Vagina (tissue), 2 donors: ENCODE results near the gene L1TD1. TPM values are rescaled to one million over a fixed set of nuclear protein-coding genes. Genes with fewer than 3 reads are reported as not detected.

ENCODE experiments used
- DNase-seq, 2 donors: peaks; one replicate each; pipeline ENCODE4 v3.0.0-alpha.2; 2017; ENCODE audit errors: extremely low spot score in 2 of 2
- H3K27ac ChIP-seq: fragments of 200-600 bp; sonication (generic); one replicate; pipeline ENCODE4 v1.5.1; 2019
- H3K27me3 ChIP-seq: fragments of 200-600 bp; sonication (generic); one replicate; pipeline ENCODE4 v1.5.1; 2019
- H3K36me3 ChIP-seq, 2 donors: fragments of 200-600 bp; sonication (generic); one replicate each; pipeline ENCODE4 v1.5.1; 2017 to 2019
- H3K4me1 ChIP-seq: fragments of 200-600 bp; sonication (generic); one replicate; pipeline ENCODE4 v1.5.1; 2019
- H3K4me3 ChIP-seq, 2 donors: fragments of 200-600 bp; sonication (generic); 1 replicate in 1 of 2; 2 replicates in 1 of 2; pipeline ENCODE4 v1.5.1; 2016 to 2019
- H3K9me3 ChIP-seq: fragments of 200-600 bp; sonication (generic); one replicate; pipeline ENCODE4 v1.5.1; 2019
- CTCF ChIP-seq, 3 experiments: fragments of 450-650 bp in 2 of 3; fragments of 200-600 bp in 1 of 3; sonication (generic) in 1 of 3; IDR thresholded peaks; one replicate each; pipeline ENCODE4 v1.5.1; 2017 to 2019; ENCODE audit warnings: antibody characterized with exemption in 3 of 3, mild to moderate bottlenecking in 2 of 3, moderate library complexity in 2 of 3
- POLR2A ChIP-seq, 2 donors: fragments of 450-650 bp; IDR thresholded peaks; one replicate each; pipeline ENCODE4 v1.6.1; 2017; ENCODE audit warnings: antibody characterized with exemption in 2 of 2, mild to moderate bottlenecking in 2 of 2, moderate library complexity in 2 of 2
- POLR2AphosphoS5 ChIP-seq, 2 donors: sonication (generic); formaldehyde crosslinking; IDR thresholded peaks; one replicate each; pipeline ENCODE4 v1.9.0; 2017; ENCODE audit warnings: antibody characterized with exemption in 2 of 2, mild to moderate bottlenecking in 2 of 2, low read depth in 1 of 2; ENCODE audit not compliant: insufficient read depth in 1 of 2
- intact Hi-C: fragments of 100-400 bp; cut with DNase I; formaldehyde crosslinking; loops from one replicate; pipeline ENCODE4 v1.15.1; 2023
- total RNA-seq: library from RNA; depleted of rRNA; stranded (reverse); fragments of >200 nt; gene quantifications from one replicate; pipeline ENCODE4 v1.2.3, GENCODE V29; 2016

L1TD1 gene
- total RNA-seq, 1 donor from 2014 or later, result not detected

- Histone ChIP-seq H3K36me3 (no peaks in the 10 kb centered on the region), H3K27ac (no peak overlapping the region), H3K4me3 (no peak overlapping the region), H3K9me3 (no peaks in the 10 kb centered on the region), H3K27me3 (no peaks in the 10 kb centered on the region), H3K4me1 (no peaks in the 10 kb centered on the region)
- intact Hi-C loops, result no loop called here
- TF ChIP-seq CTCF (IDR thresholded peaks at IDR 0.05) (no peak), POLR2AphosphoS5 (IDR thresholded peaks at IDR 0.05; ENCODE audit: insufficient read depth in 1 of 2, low read depth in 1 of 2) (no peak), POLR2A (IDR thresholded peaks at IDR 0.05) (no peak)
- DNase-seq, result no peak
Measured at GRCh38 chr1:62228883-62229187, 34.2 kb downstream of the L1TD1 start.

DNA sequence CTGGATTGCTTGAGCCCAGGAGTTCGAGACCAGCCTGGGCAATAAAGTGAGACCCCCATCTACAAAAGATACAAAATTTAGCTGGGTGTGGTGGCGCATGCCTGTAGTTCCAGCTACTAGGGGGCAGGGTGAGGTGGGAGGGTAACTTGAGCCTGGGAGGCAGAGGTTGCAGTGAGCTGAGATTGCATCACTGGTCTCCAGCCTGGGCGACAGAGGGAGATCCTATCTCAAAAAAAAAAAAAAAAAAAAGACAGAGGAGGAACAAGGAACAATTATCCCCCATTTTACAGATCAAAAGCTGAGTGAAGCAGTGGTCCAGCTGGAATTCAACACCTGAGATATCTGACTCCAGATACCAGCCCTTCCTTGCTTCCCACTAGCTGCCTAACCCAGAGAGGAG, 34.8 kb downstream of the L1TD1 start:
- Histone ChIP-seq H3K4me3 (no peak overlapping the region), H3K27ac (no peak overlapping the region), H3K9me3 (no peaks in the 10 kb centered on the region), H3K36me3 (no peaks in the 10 kb centered on the region), H3K4me1 (no peaks in the 10 kb centered on the region), H3K27me3 (no peaks in the 10 kb centered on the region)
- intact Hi-C loops, result no loop called here
- DNase-seq, result no peak
- no peak for TF ChIP-seq POLR2AphosphoS5 (IDR thresholded peaks at IDR 0.05; ENCODE audit: insufficient read depth in 1 of 2, low read depth in 1 of 2)
- no peak for TF ChIP-seq CTCF (IDR thresholded peaks at IDR 0.05)
- no peak for TF ChIP-seq POLR2A (IDR thresholded peaks at IDR 0.05)

DNA sequence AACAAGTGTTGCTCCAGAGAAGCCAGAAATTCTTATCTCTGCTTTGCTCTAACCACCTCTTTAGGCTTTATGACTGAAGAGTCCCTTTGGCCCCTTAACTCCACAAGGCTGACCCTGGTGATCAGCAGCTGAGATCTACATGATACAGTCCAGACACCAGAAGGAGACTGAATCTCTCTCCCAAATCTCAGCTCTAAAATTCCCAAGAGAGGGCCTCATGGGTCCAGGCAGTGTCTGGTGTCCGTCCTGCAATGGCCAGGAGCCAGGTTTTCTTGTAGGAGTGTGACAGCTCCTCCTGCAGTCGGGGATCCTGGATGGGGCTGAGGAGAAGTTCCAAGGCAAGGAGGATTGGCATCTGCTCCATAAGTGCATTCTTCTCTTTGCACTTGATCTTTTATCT, 35.3 kb downstream of the L1TD1 start:
- Histone ChIP-seq H3K9me3 (no peaks in the 10 kb centered on the region), H3K4me1 (no peaks in the 10 kb centered on the region), H3K27me3 (no peaks in the 10 kb centered on the region), H3K36me3 (no peaks in the 10 kb centered on the region), H3K4me3 (no peak overlapping the region), H3K27ac (no peak overlapping the region)
- TF ChIP-seq CTCF (IDR thresholded peaks at IDR 0.05), result no peak
- no peak for TF ChIP-seq POLR2A (IDR thresholded peaks at IDR 0.05)
- no peak for TF ChIP-seq POLR2AphosphoS5 (IDR thresholded peaks at IDR 0.05; ENCODE audit: insufficient read depth in 1 of 2, low read depth in 1 of 2)
- intact Hi-C loops, result no loop called here
- no peak for DNase-seq

DNA sequence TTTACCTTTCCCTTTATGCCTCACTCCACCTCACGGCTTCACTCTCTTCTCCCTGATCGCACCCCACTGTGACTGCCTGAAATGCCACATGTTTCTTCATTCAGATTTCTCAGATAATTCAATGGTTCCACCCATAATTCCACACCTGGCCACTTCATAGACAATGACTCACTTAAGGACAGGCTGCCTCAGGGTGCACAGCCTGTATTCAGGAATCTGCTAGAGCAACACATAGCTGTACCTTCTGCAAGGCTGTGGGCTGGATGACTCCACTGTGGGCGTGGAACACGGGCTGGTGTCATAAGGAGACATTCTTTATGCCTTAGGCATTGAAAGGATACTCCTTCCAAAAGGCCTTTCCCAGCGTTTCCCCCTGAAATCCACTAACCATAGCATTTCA, 36.1 kb downstream of the L1TD1 start:
- Histone ChIP-seq H3K36me3 (no peaks in the 10 kb centered on the region), H3K27me3 (no peaks in the 10 kb centered on the region), H3K4me1 (no peaks in the 10 kb centered on the region), H3K9me3 (no peaks in the 10 kb centered on the region), H3K27ac (no peak overlapping the region), H3K4me3 (no peak overlapping the region)
- TF ChIP-seq CTCF (IDR thresholded peaks at IDR 0.05) (no peak), POLR2A (IDR thresholded peaks at IDR 0.05) (no peak), POLR2AphosphoS5 (IDR thresholded peaks at IDR 0.05; ENCODE audit: insufficient read depth in 1 of 2, low read depth in 1 of 2) (no peak)
- no peak for DNase-seq
- intact Hi-C loops, result no loop called here

DNA sequence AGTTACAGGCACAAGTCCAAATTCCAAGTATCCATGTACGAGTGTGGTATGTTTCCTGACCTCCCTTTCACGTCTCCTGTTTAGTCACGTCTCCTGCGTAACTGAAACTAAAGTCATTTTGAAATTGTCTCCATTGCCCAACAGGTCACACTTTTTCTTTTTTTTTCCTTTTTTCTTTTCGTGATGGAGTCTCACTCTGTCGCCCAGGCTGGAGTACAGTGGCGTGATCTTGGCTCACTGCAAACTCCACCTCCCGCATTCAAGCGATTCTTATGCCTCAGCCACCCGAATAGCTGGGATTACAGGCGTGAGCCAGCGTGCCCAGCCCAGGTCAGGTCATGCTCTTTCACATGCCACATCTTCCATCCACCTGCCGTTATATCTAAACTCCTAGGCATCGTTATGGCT, 38.2 kb downstream of the L1TD1 start:
- H3K4me1 ChIP-seq, result no peaks in the 10 kb centered on the region
- TF ChIP-seq CTCF (IDR thresholded peaks at IDR 0.05) (no peak), POLR2AphosphoS5 (IDR thresholded peaks at IDR 0.05; ENCODE audit: insufficient read depth in 1 of 2, low read depth in 1 of 2) (no peak), POLR2A (IDR thresholded peaks at IDR 0.05) (no peak)
- no peak overlapping the region for H3K4me3 ChIP-seq
- intact Hi-C loops, result no loop called here
- H3K27ac ChIP-seq, result no peak overlapping the region
- H3K36me3 ChIP-seq, result no peaks in the 10 kb centered on the region
- no peaks in the 10 kb centered on the region for H3K27me3 ChIP-seq
- DNase-seq, result no peak
- H3K9me3 ChIP-seq, result no peaks in the 10 kb centered on the region
